ENCODE results near the gene ANTXR2.

DNA sequence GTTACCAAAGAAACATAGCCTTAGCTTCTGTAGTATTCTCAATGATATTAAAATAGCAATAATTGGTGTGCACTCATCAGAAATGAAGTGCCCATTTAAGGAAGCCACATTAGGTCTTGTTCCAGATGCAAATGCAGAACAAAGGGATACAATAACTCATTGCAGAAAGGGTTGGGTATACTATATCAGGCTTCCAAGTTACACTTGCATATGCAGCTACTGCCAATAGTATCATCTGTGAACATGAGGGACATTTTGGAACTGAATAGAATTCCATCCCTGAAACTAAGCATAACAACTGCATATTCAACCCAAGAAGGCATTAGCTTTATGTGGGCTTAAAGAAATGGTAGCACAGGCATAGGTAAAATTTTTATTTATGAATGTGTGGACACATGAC is 167.8 kb downstream of the ANTXR2 start:
- TF ChIP-seq, protein P1, sequence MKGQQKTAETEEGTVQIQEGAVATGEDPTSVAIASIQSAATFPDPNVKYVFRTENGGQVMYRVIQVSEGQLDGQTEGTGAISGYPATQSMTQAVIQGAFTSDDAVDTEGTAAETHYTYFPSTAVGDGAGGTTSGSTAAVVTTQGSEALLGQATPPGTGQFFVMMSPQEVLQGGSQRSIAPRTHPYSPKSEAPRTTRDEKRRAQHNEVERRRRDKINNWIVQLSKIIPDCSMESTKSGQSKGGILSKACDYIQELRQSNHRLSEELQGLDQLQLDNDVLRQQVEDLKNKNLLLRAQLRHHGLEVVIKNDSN (IDR thresholded peaks at IDR 0.05), result no peak
- TF ChIP-seq EP300 (IDR thresholded peaks at IDR 0.05; ENCODE audit: borderline replicate concordance), result no peak
- TF ChIP-seq, protein P2, sequence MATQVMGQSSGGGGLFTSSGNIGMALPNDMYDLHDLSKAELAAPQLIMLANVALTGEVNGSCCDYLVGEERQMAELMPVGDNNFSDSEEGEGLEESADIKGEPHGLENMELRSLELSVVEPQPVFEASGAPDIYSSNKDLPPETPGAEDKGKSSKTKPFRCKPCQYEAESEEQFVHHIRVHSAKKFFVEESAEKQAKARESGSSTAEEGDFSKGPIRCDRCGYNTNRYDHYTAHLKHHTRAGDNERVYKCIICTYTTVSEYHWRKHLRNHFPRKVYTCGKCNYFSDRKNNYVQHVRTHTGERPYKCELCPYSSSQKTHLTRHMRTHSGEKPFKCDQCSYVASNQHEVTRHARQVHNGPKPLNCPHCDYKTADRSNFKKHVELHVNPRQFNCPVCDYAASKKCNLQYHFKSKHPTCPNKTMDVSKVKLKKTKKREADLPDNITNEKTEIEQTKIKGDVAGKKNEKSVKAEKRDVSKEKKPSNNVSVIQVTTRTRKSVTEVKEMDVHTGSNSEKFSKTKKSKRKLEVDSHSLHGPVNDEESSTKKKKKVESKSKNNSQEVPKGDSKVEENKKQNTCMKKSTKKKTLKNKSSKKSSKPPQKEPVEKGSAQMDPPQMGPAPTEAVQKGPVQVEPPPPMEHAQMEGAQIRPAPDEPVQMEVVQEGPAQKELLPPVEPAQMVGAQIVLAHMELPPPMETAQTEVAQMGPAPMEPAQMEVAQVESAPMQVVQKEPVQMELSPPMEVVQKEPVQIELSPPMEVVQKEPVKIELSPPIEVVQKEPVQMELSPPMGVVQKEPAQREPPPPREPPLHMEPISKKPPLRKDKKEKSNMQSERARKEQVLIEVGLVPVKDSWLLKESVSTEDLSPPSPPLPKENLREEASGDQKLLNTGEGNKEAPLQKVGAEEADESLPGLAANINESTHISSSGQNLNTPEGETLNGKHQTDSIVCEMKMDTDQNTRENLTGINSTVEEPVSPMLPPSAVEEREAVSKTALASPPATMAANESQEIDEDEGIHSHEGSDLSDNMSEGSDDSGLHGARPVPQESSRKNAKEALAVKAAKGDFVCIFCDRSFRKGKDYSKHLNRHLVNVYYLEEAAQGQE (IDR thresholded peaks at IDR 0.05; ENCODE audit: low read depth), result no peak
- TF ChIP-seq, protein P3, sequence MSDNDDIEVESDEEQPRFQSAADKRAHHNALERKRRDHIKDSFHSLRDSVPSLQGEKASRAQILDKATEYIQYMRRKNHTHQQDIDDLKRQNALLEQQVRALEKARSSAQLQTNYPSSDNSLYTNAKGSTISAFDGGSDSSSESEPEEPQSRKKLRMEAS (IDR thresholded peaks at IDR 0.05), result no peak

All from Ishikawa (cell line).